GM19438 (cell line): ENCODE data around the gene ENAM.
A peak's percentile ranks its signal among the peaks of the same experiment; 100 is the strongest.

Source experiments
- ATAC-seq: cut with Tn5 transposase; IDR thresholded peaks from one replicate; pipeline ENCODE4 v1.9.1; 2021; ENCODE audit warnings: low read depth; ENCODE audit not compliant: unreplicated experiment

Gene ENAM, protein sequence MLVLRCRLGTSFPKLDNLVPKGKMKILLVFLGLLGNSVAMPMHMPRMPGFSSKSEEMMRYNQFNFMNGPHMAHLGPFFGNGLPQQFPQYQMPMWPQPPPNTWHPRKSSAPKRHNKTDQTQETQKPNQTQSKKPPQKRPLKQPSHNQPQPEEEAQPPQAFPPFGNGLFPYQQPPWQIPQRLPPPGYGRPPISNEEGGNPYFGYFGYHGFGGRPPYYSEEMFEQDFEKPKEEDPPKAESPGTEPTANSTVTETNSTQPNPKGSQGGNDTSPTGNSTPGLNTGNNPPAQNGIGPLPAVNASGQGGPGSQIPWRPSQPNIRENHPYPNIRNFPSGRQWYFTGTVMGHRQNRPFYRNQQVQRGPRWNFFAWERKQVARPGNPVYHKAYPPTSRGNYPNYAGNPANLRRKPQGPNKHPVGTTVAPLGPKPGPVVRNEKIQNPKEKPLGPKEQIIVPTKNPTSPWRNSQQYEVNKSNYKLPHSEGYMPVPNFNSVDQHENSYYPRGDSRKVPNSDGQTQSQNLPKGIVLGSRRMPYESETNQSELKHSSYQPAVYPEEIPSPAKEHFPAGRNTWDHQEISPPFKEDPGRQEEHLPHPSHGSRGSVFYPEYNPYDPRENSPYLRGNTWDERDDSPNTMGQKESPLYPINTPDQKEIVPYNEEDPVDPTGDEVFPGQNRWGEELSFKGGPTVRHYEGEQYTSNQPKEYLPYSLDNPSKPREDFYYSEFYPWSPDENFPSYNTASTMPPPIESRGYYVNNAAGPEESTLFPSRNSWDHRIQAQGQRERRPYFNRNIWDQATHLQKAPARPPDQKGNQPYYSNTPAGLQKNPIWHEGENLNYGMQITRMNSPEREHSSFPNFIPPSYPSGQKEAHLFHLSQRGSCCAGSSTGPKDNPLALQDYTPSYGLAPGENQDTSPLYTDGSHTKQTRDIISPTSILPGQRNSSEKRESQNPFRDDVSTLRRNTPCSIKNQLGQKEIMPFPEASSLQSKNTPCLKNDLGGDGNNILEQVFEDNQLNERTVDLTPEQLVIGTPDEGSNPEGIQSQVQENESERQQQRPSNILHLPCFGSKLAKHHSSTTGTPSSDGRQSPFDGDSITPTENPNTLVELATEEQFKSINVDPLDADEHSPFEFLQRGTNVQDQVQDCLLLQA

GRCh38 chr4:70628444-70628843, at the start of gene ENAM:
ENAM (plus strand) TSS chr4:70628744; CDS start chr4:70629501, 757 bp downstream.
- no peak for ATAC-seq

DNA sequence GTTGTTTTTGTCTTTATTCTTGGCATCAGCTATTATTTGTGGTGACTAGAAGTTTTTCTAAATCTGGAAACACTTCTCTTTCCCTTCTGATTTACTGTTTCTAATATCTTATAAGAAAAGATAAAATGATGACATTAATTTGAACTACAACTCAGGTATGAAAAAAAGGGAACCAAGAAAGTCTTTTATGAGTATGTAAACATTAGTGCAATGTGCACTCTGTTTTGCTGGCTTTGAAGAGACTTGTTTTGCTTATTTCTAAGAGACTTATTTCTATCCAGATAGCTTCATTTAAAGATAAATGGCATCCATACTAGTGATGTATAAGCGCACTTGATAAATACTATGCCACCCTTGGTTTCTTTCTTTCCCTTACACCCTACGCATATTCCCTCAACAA, 46.6 kb upstream of the ENAM start:
- ATAC-seq, result no peak

GRCh38 chr4:70583952-70584834, 44.4 kb upstream of the ENAM start:
- no peak for ATAC-seq

- no peak for ATAC-seq
These were observed 41.7 kb upstream of the ENAM start for GRCh38 chr4:70586841-70587240.

- peak; percentile 84 for ATAC-seq
These were observed 38.8 kb upstream of the ENAM start for GRCh38 chr4:70589785-70590184.

GRCh38 chr4:70591955-70592582, 36.5 kb upstream of the ENAM start, which contains the start of gene AMBN:
AMBN (plus strand) TSS chr4:70592256; CDS start chr4:70592359, 103 bp downstream.
- ATAC-seq, result no peak

- no peak for ATAC-seq
These were observed 34.3 kb upstream of the ENAM start for GRCh38 chr4:70594196-70594595.

- ATAC-seq, result no peak
These were observed 28.2 kb upstream of the ENAM start for GRCh38 chr4:70600305-70600704.

GRCh38 chr4:70600977-70601376, 27.6 kb upstream of the ENAM start:
- no peak for ATAC-seq

GRCh38 chr4:70601422-70602039, 27.0 kb upstream of the ENAM start:
- peak; percentile 97 for ATAC-seq

GRCh38 chr4:70603856-70604255, 24.7 kb upstream of the ENAM start:
- ATAC-seq, result no peak

- no peak for ATAC-seq
These were observed 22.1 kb upstream of the ENAM start for GRCh38 chr4:70606459-70606858.

DNA sequence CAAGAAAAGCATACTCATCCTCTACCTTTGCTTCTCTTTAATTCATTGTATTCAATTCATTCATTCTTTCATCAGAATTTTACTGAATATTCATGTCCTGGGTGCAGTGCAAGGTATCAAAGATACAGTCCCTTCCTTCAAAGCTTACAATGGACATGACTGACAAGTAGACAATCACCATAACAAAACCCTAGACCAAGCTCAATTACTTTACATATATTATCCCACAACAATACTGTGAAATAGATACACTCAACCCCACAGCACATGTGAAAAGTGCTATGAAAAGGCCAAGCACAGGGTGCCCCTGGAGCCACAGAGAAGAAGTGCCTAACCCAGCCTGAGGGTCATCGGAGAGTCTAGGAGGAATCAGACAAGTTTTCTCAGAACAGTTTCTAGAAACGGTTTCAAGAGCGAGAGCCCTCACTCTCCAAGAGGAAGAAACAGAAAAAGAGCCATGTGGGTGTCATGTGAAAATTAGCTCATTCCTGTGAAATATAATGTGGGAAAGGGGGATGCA, 21.1 kb upstream of the ENAM start:
- no peak for ATAC-seq

- ATAC-seq, result no peak
These were observed 20.2 kb upstream of the ENAM start for GRCh38 chr4:70608324-70608723.

- peak; percentile 61 for ATAC-seq
These were observed 15.0 kb upstream of the ENAM start for GRCh38 chr4:70613306-70614183.

DNA sequence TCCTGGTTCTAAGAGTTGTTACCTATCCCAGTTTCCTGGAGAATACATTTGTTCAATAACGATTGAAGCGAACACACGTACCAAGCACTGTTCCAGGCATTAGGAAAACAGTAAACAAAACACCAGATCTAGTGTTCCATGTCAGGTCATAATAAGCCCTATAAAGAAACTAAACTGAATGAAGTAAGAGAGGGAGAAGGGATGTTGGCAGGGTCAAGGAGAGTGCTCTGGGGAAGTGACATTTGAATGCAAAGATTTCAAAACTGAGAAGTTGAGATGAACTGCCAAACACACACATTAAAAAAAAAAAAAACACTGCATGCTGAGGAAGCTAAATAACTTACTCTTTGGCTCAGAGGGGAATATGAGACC, 14.4 kb upstream of the ENAM start:
- ATAC-seq, result no peak

- ATAC-seq, result no peak
These were observed 9.3 kb upstream of the ENAM start for GRCh38 chr4:70619288-70619687.

GRCh38 chr4:70619778-70620177, 8.8 kb upstream of the ENAM start:
- no peak for ATAC-seq
